Smooth muscle cell (in vitro differentiated cells): ENCODE results near the gene DPPA4. TPM values are rescaled to one million over a fixed set of nuclear protein-coding genes. Genes with fewer than 3 reads are reported as not detected.

Experiments used
- DNase-seq: peaks from one replicate; lab custom pipeline; 2025; ENCODE audit not compliant: unreplicated experiment; lab: John Stamatoyannopoulos, UW
- H2AFZ ChIP-seq: fragments of 200-600 bp; sonication (generic); 2 replicates; pipeline ENCODE4 v1.6.0; 2016; ENCODE audit warnings: antibody characterized with exemption, low read depth, mild to moderate bottlenecking
- H3F3A ChIP-seq: fragments of 200-600 bp; sonication (generic); 2 replicates; pipeline ENCODE4 v1.6.0; 2017; ENCODE audit warnings: antibody characterized with exemption, low read depth
- H3K27ac ChIP-seq: fragments of 200-600 bp; sonication (generic); 2 replicates; pipeline ENCODE4 v1.5.1; 2016; ENCODE audit warnings: low read depth, mild to moderate bottlenecking
- H3K27me3 ChIP-seq: fragments of 200-600 bp; sonication (generic); 2 replicates; pipeline ENCODE4 v1.6.1; 2016; ENCODE audit warnings: low read depth, mild to moderate bottlenecking
- H3K36me3 ChIP-seq: fragments of 200-600 bp; sonication (generic); 2 replicates; pipeline ENCODE4 v1.5.1; 2016; ENCODE audit warnings: low read depth
- H3K4me1 ChIP-seq: fragments of 200-600 bp; sonication (generic); 2 replicates; pipeline ENCODE4 v1.5.1; 2016; ENCODE audit warnings: low read depth
- H3K4me2 ChIP-seq: fragments of 200-600 bp; sonication (generic); 2 replicates; pipeline ENCODE4 v1.6.0; 2016; ENCODE audit warnings: mild to moderate bottlenecking
- H3K4me3 ChIP-seq: fragments of 200-600 bp; sonication (generic); 2 replicates; pipeline ENCODE4 v1.5.1; 2016; ENCODE audit warnings: mild to moderate bottlenecking
- H3K79me2 ChIP-seq: fragments of 200-600 bp; sonication (generic); 2 replicates; pipeline ENCODE4 v1.6.0; 2016; ENCODE audit warnings: low read depth, mild to moderate bottlenecking
- H3K9ac ChIP-seq: fragments of 200-600 bp; sonication (generic); 2 replicates; pipeline ENCODE4 v1.6.0; 2016; ENCODE audit warnings: low read depth
- H3K9me3 ChIP-seq: fragments of 200-600 bp; sonication (generic); replicated peaks from 2 replicates; pipeline ENCODE4 v1.5.1; 2016; ENCODE audit warnings: low read depth
- H4K20me1 ChIP-seq: fragments of 200-600 bp; sonication (generic); 2 replicates; pipeline ENCODE4 v1.6.0; 2016; ENCODE audit warnings: low read depth
- WGBS: methylation state at CpG from one replicate; pipeline ENCODE4 v1.1.7; 2016; ENCODE audit warnings: low lambda C conversion rate; 5-methylcytosine and 5-hydroxymethylcytosine counted together
- polyA plus RNA-seq: library from polyadenylated mRNA; unstranded; fragments of >200 nt; fragmentation: Nextera tagmentation; extraction: Ambion mirVana; gene quantifications from 2 replicates; pipeline ENCODE4 v1.2.1, GENCODE V29; 2016
- total RNA-seq: library from RNA; depleted of rRNA; stranded (reverse); fragments of >200 nt; gene quantifications from 2 replicates; pipeline ENCODE4 v1.2.3, GENCODE V29; 2014
- TF ChIP-seq, protein P1 (sequence below): fragments of 200-600 bp; sonication (generic); IDR thresholded peaks from 2 replicates; pipeline ENCODE4 v1.5.1; 2017; ENCODE audit warnings: borderline replicate concordance, mild to moderate bottlenecking, antibody characterized with exemption; ENCODE audit not compliant: insufficient read depth, poor library complexity, severe bottlenecking

The DPPA4 gene
- total and polyA plus RNA-seq, 2 experiments from 2014 or later, result 19.5 to 43.1 TPM

DNA sequence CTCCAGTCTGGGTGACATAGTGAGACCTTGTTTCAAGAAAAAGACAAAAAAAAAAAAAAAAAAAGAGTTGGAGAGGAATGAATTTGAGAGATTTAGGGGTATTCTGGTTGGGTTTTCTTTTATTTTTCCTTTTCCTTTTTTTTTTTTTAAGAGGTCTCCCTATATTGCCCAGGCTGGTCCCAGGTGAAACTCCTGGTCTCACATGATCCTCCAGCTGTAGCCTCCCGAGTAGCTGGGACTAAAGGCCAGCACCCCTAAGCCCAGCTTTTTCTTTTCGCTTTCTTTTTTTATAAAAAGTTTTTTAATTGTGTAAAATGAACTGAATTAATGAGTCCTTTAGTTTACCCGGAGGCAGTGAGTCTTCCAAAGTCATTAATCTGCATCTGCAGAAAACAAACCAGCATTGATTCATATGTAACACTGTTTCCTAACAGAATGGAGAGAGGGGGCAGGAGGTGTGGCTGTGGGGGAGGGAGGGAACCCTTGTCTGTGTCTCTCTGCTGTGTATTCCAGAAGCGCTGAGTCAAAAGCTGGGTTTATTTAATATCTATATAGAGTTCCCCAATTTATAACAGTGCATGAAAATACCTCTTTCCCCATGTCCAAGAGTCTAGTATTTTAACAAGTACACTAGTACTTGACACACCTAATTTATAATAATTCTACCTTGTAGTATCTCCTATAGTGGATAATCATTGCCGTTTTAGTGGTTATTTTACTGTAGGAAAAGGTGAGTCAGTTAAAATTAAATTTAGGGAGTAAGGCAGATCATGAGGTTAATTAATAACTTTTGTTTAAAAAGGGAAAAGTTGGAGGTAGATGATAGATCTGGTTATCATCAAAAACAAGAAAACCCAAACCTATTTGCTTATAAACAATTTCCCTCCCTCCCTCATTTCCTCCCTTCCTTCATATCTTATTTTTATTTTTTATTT lies 2.6 kb upstream of the DPPA4 start:
- DNase-seq, result no peak
- no peaks in the 10 kb centered on the region for H3F3A ChIP-seq
- H3K9ac ChIP-seq, result no peak overlapping the region
- TF ChIP-seq, protein P1, sequence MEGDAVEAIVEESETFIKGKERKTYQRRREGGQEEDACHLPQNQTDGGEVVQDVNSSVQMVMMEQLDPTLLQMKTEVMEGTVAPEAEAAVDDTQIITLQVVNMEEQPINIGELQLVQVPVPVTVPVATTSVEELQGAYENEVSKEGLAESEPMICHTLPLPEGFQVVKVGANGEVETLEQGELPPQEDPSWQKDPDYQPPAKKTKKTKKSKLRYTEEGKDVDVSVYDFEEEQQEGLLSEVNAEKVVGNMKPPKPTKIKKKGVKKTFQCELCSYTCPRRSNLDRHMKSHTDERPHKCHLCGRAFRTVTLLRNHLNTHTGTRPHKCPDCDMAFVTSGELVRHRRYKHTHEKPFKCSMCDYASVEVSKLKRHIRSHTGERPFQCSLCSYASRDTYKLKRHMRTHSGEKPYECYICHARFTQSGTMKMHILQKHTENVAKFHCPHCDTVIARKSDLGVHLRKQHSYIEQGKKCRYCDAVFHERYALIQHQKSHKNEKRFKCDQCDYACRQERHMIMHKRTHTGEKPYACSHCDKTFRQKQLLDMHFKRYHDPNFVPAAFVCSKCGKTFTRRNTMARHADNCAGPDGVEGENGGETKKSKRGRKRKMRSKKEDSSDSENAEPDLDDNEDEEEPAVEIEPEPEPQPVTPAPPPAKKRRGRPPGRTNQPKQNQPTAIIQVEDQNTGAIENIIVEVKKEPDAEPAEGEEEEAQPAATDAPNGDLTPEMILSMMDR, result no peak
- H2AFZ ChIP-seq, result no peak overlapping the region
- no peaks in the 10 kb centered on the region for H3K36me3 ChIP-seq
- H3K27ac ChIP-seq, result no peak overlapping the region
- peaks cover 11% of the 10 kb centered on the region for H3K79me2 ChIP-seq
- 51% methylated on average over 5 of the region's 5 CpGs for WGBS
- no peaks in the 10 kb centered on the region for H3K9me3 ChIP-seq
- H4K20me1 ChIP-seq, result peaks cover 6% of the 10 kb centered on the region
- H3K4me3 ChIP-seq, result no peak overlapping the region
- no peaks in the 10 kb centered on the region for H3K27me3 ChIP-seq
- peaks cover 10% of the 10 kb centered on the region for H3K4me1 ChIP-seq
- H3K4me2 ChIP-seq, result no peak overlapping the region

DNA sequence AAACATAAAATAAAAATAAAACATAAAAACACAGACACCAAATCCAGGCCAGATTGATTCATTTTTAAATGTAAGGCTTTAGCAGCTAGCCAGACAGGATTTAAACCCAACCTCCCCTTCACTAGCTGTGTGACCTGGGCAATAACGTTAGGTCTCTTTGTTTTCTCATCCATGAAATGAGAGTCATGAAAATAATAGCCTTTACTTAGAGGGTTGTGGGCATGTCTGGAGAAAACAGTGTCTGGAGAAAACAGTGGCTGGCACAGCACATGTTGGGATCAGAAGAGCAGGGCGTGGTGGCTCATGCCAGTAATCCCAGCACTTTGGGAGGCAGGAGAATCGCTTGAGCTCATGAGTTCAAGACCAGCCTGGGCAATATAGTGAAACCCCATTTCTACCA lies 1.9 kb upstream of the DPPA4 start:
- Histone ChIP-seq H4K20me1 (peaks cover 12% of the 10 kb centered on the region), H3K27me3 (no peaks in the 10 kb centered on the region), H3K4me1 (peaks cover 17% of the 10 kb centered on the region), H3K79me2 (peaks cover 11% of the 10 kb centered on the region), H3K4me3 (no peak overlapping the region), H3F3A (no peaks in the 10 kb centered on the region), H3K9ac (no peak overlapping the region), H3K27ac (no peak overlapping the region), H3K36me3 (no peaks in the 10 kb centered on the region), H2AFZ (peak overlapping the region; percentile 100), H3K4me2 (no peak overlapping the region), H3K9me3 (no peaks in the 10 kb centered on the region)
- no peak for DNase-seq
- TF ChIP-seq, protein P1, result no peak
- WGBS, result 43% methylated on average over 3 of the region's 3 CpGs

DNA sequence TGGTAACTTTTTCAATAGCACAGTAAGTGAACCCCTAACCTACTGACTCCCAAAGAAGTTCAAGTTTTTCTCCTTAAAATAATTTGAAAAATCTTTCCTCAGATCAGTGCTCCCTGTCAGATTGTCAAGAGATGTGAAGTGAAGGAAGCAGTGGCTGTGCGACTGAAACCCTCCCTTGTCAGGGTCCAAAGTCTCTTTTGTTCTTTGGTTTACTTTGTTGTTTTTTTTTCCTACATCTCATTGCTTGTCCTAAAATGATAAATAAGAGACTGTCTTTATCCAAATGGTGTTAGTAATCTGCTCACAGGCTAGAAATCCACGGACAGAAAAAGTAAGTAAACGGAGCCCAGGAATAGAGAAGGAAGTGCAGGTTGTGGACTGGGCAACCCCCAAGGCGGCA lies 976 bp upstream of the DPPA4 start:
- Histone ChIP-seq H4K20me1 (peaks cover 16% of the 10 kb centered on the region), H3K4me1 (peaks cover 19% of the 10 kb centered on the region), H3K4me2 (no peak overlapping the region), H3K9ac (no peak overlapping the region), H3K79me2 (peaks cover 11% of the 10 kb centered on the region), H3K36me3 (no peaks in the 10 kb centered on the region), H3K27ac (no peak overlapping the region), H3K27me3 (no peaks in the 10 kb centered on the region), H3F3A (no peaks in the 10 kb centered on the region), H2AFZ (peak overlapping the region; percentile 100), H3K9me3 (no peaks in the 10 kb centered on the region), H3K4me3 (no peak overlapping the region)
- TF ChIP-seq, protein P1, result no peak
- DNase-seq, result no peak
- WGBS, result 58% methylated on average over 4 of the region's 4 CpGs
